ENCODE data around the gene DDIT4. TPM values are rescaled to one million over a fixed set of nuclear protein-coding genes. Genes with fewer than 3 reads are reported as not detected.
A peak's percentile ranks its signal among the peaks of the same experiment; 100 is the strongest.
"Not testable (repeated sequence)": the region's sequence is repeated elsewhere in the genome, so short reads cannot be mapped to it uniquely, and the experiment has no call there.

DDIT4 gene
- total RNA-seq, 1 donor from 2014 or later = 161 TPM

GRCh38 chr10:72244573-72245038 lies 29.1 kb upstream of the DDIT4 start:
- intact Hi-C loops (cut with DNase I) = no loop called here
- peak overlapping the region; percentile 69 for H3K27ac ChIP-seq
- ATAC-seq (no peak), DNase-seq (no peak)
- H3K4me3 ChIP-seq = no peak overlapping the region
- H3K36me3 ChIP-seq = no peaks in the 10 kb centered on the region
- H3K9me3 ChIP-seq = no peaks in the 10 kb centered on the region
- no peaks in the 10 kb centered on the region for H3K27me3 ChIP-seq (ENCODE audit: low read depth)
- no peak for TF ChIP-seq CTCF (IDR thresholded peaks at IDR 0.05)
- H3K4me1 ChIP-seq = peaks cover 84% of the 10 kb centered on the region

- peaks cover 98% of the 10 kb centered on the region for H3K4me1 ChIP-seq
These were observed 27.7 kb upstream of the DDIT4 start for GRCh38 chr10:72245949-72246525.

DNA sequence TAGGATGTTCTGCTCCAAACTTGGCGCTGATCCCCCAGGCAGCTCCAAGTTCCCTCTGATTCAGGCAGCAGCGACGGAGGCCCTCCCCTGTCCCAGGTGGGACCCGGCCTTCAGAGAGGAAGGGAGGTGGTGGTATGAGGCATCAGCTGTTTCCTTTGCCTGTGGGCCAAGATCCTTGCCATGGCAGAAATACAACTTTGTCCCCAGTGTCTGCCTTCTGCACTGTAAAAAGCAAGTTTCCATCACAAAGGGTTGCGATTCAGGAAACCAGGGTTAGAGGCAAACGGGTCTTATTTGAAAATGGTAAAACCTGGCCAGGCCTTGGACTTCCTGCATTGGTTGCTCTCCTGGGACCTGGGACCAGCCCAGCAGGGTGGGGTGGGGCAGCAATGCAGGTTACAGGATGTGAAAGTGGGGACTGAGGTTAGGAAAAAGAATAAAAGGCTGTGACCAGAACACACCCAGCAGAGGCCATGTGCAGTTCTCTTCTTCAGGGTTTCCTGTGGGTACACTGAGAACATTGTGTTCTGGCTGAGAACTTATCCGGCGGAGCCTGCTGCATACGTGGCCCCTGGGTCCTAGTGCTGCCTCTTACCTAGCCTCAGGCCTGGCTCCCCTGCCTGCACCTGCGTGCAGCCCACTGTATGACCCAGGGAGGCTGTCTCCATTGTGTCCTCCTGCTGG lies 25.1 kb upstream of the DDIT4 start:
- DNase-seq = peak; percentile 87
- intact Hi-C loops (cut with DNase I) = no loop called here
- TF ChIP-seq CTCF (IDR thresholded peaks at IDR 0.05) = no peak
- Histone ChIP-seq H3K4me3 (peak overlapping the region; percentile 25), H3K9me3 (no peaks in the 10 kb centered on the region), H3K4me1 (peaks cover 93% of the 10 kb centered on the region), H3K27me3 (ENCODE audit: low read depth) (no peaks in the 10 kb centered on the region), H3K27ac (peak overlapping the region; percentile 92), H3K36me3 (no peaks in the 10 kb centered on the region)
- peak; percentile 93 to 94 for ATAC-seq

More at GRCh38 chr10:72245949-72246525, 27.7 kb upstream of the DDIT4 start:
- Histone ChIP-seq H3K9me3 (no peaks in the 10 kb centered on the region), H3K27ac (peak overlapping the region; percentile 69), H3K27me3 (ENCODE audit: low read depth) (no peaks in the 10 kb centered on the region), H3K4me3 (no peak overlapping the region), H3K36me3 (no peaks in the 10 kb centered on the region)
- intact Hi-C loops (cut with DNase I) = no loop called here
- DNase-seq (no peak), ATAC-seq (no peak)
- no peak for TF ChIP-seq CTCF (IDR thresholded peaks at IDR 0.05)

DNA sequence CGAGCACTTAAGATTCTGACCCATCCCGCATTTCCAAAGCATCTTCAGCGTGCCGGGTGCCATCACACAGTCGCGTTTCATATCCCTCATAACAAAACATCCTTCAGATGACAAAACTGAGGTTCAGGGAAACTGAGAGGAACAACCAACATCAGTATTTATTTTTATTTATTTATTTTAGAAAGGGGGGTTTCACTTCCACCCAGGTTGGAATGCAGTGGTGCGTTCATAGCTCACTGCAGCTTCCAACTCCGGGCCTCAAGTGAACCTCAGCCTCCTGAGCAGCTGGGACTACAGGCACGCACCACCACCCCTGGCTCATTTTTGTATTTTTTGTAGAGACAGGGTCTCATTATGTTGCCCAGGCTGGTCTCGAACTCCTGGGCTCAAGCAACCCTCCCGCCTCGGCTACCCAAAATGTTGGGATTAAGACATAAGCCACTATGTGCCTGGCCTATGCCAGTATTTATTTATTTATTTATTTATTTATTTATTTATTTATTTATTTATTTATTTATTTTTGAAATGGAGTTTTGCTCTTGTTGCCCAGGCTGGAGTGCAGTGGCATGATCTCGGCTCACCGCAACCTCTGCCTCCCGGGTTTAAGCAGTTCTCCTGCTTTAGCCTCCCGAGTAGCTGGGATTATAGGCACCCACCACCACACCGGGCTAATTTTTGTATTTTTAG lies 24.4 kb upstream of the DDIT4 start:
- H3K36me3 ChIP-seq; H3K27me3 ChIP-seq (ENCODE audit: low read depth); H3K9me3 ChIP-seq; ATAC-seq; intact Hi-C loops (cut with DNase I): not testable (repeated sequence)
- Histone ChIP-seq H3K4me3 (peak overlapping the region; percentile 25), H3K4me1 (peaks cover 93% of the 10 kb centered on the region), H3K27ac (peak overlapping the region; percentile 92)
- DNase-seq = peak; percentile 48

- peaks cover 93% of the 10 kb centered on the region for H3K4me1 ChIP-seq
- H3K9me3 ChIP-seq = no peaks in the 10 kb centered on the region
- no peak overlapping the region for H3K4me3 ChIP-seq
- DNase-seq (no peak), ATAC-seq (no peak)
- H3K27me3 ChIP-seq (ENCODE audit: low read depth) = no peaks in the 10 kb centered on the region
- H3K27ac ChIP-seq = peak overlapping the region; percentile 92
- TF ChIP-seq CTCF (IDR thresholded peaks at IDR 0.05) = no peak
- no peaks in the 10 kb centered on the region for H3K36me3 ChIP-seq
- intact Hi-C loops (cut with DNase I) = no loop called here
These were observed 23.1 kb upstream of the DDIT4 start for GRCh38 chr10:72250666-72251065.

GRCh38 chr10:72251635-72252034 lies 22.1 kb upstream of the DDIT4 start:
- Histone ChIP-seq H3K4me1 (peaks cover 93% of the 10 kb centered on the region), H3K27me3 (ENCODE audit: low read depth) (no peaks in the 10 kb centered on the region), H3K4me3 (no peak overlapping the region), H3K27ac (peak overlapping the region; percentile 42), H3K9me3 (no peaks in the 10 kb centered on the region), H3K36me3 (no peaks in the 10 kb centered on the region)
- no peak for ATAC-seq
- no peak for DNase-seq
- intact Hi-C loops (cut with DNase I) = no loop called here
- no peak for TF ChIP-seq CTCF (IDR thresholded peaks at IDR 0.05)

Data from lower lobe of right lung (tissue), 2 donors.